UCSD-AML1 (cell line): Measurements from ENCODE around the gene DPF1.
"Not testable (repeated sequence)": the region's sequence is repeated elsewhere in the genome, so short reads cannot be mapped to it uniquely, and the experiment has no call there.

Experiments used
- DNase-seq: peaks from one replicate; lab custom pipeline; 2025; ENCODE audit not compliant: unreplicated experiment; lab: John Stamatoyannopoulos, UW

The DPF1 gene

GRCh38 chr19:38224014-38224862 lies at the start of gene DPF1:
TSS of gene DPF1 (minus strand) at chr19:38224222. CDS start at chr19:38224142, 80 bp downstream.
- DNase-seq: peak; percentile 86

GRCh38 chr19:38273499-38273898 lies 49.5 kb upstream of the DPF1 start:
- DNase-seq: no peak

- no peak for DNase-seq
These were observed 46.7 kb upstream of the DPF1 start for GRCh38 chr19:38270587-38271167.

DNA sequence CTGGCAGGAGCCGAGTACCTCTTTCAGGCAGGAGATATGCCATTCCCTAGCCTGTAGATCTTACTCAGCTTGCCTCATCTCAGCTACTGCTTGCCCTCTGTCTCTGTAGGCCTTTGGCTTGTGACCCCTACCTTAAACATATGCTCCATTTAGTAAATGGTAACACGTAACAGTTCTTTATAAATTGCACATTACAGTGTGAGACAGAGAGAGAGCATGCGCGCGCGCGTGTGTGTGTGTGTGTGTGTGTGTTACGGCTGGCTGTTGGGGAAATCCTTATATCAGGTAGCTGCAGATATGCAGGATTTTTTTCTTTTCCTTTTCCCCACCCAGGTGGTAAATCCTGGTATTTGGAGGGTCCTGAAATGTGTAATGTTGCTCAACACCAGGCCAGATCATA lies 44.5 kb upstream of the DPF1 start:
- no peak for DNase-seq

- no peak for DNase-seq
These were observed 43.9 kb upstream of the DPF1 start for GRCh38 chr19:38267761-38268483.

DNA sequence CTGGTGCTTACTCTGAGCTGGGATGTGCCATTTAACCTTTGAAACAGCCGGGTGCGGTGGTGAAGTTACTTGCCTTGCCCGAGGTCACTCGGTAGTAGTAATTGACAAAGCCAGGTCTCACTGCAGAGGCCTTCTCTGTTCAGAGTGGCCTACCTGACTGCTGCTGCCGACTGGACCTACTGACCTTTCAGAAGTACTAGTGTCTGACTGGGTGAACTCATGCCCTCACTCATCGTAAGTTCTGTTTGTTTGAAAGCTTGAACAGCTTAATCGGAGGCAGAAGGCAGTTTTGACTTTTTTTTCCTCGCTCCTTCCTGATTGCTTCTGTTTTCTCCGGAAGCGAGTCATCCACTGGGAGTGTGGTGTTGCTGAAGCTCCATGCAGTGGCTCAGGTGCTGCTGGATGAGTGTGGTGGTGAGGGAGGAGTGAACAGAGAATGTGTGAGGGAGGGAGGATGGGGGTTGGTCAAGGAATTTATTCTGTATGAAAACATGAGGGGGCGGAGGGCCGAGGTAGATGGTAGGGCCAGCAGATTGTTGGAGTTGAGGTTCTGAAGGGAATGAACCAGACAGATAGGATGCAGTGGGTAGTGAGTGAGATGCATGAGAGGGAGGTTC lies 43.1 kb upstream of the DPF1 start:
- no peak for DNase-seq

GRCh38 chr19:38265921-38266429 lies 42.0 kb upstream of the DPF1 start:
- DNase-seq: no peak

DNA sequence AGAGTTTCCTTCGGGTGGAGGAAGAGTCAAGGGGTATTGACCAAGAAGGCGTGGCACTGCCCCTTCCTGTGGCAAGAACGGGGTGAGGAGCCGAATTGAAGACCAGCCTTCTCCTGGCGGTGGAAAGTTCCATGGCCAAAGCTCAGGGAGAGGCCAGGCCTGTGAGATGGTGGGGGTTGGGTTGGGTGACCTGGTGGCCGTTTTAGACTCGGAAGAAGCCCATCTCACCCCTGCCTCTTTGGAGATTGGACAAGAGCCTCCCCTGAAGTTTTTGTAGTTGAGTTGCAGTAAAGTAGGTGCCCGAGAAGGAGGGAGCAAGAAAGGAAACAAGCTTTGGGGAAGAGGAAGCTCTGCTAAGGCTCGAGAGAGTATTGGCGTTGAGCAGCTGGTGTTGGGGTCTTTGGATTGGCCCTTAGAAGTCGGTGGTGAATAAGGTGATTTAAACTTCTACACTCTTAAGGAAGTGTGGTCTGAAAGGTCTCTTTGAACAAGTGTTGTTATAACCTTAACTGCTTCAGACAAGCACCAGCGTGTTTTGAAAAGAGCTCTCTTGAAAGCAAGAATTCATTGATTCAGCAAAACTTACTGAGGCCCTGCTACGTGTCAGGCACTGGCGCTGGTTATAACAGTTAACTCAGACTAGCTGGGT lies 41.3 kb upstream of the DPF1 start:
- peak; percentile 65 for DNase-seq

GRCh38 chr19:38264486-38265212 lies 40.6 kb upstream of the DPF1 start, which contains the start of gene SPINT2:
TSS of gene SPINT2 (plus strand) at chr19:38264573. CDS start at chr19:38264893, 320 bp downstream.
- DNase-seq: peak; percentile 81

DNA sequence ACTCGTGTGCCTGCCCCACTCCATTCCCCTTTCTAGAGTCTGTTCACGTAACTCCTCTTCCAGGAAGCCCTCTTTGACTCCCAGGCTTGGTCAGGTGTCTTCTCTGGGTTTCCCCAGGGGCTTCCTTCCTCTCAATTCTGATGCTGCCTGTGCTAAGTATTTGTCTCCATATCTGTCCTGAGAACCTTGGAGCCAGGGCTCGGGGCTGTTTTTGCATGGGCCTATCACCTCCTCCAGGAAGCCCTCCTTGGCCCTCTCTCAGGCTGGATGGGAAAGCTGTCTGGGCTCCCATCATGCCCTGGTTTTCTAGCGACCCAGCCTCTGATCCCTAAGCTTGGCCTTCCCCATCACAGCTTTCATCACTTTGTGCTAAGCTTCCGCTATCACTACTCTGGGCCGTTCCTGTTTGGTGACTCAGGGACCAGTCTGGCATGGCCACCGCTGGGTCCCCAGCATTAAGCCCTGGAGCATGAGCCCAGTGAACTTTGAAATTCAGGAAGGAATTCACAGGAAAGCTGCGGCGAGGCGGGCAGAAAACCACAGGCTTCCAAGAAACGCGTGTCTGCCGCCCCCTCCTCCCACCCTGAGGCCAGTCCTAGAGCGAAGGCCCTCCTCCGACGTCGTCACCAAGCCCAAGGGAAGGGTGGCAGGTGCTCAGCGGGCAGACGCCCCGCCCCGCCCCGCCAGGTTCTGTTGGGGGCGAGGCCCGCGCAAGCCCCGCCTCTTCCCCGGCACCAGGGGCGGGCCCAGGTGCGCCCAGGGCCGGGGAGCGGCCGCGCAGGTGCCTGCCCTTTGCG lies 39.9 kb upstream of the DPF1 start:
- peak; percentile 92 for DNase-seq

DNA sequence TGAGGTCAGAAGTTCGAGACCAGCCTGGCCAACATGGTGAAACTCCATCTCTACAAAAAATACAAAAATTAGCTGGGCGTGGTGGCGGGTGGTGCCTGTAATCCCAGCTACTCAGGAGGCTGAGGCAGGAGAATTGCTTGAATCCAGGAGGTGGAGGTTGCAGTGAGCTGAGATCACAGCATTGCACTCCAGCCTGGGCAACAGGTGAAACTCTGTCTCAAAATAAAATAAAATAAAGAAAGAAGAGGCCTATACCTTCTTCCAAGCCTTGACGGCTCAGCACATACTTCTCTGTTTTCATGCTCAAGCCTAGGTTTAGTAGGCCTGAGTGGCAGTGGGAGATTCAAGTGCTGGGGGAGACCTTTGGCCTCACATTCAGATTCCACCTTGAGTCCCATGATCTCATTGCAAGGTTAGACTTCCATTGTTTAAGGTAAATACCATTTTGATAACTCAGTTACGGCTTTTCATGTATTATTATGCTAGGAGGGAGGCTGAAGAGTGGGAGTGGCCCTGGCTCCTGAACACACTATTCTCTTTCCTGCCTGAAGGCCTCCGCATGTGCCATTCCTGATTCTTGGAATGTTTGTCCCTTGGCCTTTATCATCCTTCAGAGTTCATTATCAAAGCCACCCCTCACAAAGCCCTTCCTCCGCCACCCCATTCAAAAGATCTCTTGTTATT lies 38.7 kb upstream of the DPF1 start:
- DNase-seq: no peak

GRCh38 chr19:38261942-38262341 lies 37.9 kb upstream of the DPF1 start:
- DNase-seq: not testable (repeated sequence)

GRCh38 chr19:38255383-38256014 lies 31.5 kb upstream of the DPF1 start:
- DNase-seq: peak; percentile 45

- no peak for DNase-seq
These were observed 29.8 kb upstream of the DPF1 start for GRCh38 chr19:38253788-38254187.

DNA sequence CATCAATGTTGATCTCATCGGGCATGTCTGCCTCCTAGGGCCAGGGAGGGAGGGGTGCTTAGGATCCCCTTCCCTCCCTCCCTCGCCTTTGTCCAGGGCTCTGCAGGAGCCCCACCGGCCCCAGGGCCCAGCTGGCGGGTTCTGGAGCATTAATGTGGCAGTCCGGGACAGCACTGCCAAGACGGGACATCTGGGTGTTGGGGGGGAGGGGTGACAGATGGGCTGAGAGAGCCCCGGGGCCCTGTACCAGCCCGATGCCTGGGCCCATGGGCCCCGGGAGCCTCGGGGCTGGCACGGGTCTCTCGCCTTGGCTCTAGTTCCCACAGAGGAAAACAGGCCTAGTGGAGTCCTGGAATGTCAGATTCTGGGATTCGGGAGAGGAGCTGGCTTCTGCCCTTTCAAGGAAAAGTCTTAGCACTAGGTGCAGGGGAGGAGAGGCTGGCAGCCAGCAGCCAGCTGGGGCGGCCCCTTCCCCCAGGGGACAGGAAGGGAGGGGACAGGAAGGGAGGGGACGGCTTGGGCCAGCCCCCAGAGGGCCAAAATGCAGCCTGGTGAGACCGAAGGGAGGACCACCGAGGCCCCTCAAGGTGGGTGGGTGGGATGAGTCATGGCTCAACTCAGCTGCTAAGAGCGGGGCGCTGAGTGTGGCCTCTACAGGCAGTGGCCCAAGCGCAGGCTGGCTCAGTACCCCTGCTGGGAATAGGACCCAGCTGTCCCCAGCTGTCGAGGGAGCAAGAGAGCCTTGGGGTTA lies 29.1 kb upstream of the DPF1 start:
- peak; percentile 32 for DNase-seq

- DNase-seq: no peak
These were observed 28.4 kb upstream of the DPF1 start for GRCh38 chr19:38252385-38252784.

GRCh38 chr19:38251564-38252051 lies 27.6 kb upstream of the DPF1 start:
- peak; percentile 57 for DNase-seq
